Measurements from ENCODE around the gene ZNF124.

Gene ZNF124

DNA sequence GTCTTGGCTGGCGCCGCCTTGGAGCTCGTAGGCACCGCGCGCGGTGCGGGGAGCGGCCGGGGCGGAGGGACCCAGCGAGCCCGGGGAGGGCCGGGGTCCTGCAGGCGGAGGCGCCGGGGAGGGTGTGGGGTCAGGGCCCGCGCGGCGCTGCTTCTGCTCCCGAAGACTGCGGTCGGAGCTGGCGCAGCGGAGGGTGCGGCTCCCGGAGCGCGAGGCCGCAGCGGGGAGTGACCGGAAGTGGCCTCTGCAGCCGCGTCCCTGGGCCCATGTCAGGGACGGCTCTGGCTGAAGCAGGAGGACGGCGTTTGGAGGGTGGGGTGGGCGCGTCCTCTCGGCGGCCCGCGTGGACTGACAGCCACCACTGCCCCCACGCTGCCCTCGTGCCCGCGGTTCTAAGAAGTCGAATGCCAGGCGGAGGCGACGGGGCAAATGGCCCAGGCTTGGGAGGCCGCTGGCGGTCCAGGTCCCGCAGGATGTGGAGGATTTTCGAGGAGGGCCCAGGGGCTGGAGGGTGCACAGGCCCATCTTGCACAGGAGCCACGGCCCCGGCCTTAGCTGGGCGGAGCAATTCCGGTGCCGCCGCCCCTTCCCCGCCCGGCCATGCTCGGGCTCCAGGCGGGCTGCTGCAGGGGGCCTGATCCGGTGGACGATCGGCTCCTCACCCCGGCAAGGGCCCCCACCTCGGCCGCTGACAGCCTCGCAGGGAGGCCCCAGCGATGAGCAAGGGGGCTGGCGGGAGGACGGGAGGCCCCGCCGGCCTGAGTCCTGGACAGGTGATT is 59.9 kb downstream of the ZNF124 start:
- DNase-seq: peak; percentile 15

DNA sequence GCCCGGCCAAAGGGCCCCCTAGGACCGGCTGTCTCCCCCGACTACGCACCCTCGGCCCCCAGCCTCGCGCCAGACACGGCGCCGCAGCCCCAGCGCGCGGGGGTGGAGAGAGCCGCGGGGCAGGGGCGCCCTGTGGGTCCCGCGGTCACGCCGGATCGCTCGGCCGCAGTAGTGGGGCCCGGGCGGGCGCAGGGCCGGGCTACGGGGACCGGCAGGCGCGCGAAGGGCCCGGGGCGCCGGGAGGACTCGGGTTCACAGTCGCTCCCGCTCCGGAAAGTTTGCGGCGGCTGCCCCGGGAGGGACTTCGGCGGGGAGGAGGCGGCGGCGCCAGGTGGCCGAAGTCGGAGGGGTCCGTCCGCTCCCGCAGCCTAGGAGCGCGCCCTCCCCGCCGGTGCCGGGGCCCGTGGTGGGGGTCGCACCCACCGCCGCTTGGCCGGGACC is 60.5 kb downstream of the ZNF124 start:
- peak; percentile 5 for DNase-seq

DNA sequence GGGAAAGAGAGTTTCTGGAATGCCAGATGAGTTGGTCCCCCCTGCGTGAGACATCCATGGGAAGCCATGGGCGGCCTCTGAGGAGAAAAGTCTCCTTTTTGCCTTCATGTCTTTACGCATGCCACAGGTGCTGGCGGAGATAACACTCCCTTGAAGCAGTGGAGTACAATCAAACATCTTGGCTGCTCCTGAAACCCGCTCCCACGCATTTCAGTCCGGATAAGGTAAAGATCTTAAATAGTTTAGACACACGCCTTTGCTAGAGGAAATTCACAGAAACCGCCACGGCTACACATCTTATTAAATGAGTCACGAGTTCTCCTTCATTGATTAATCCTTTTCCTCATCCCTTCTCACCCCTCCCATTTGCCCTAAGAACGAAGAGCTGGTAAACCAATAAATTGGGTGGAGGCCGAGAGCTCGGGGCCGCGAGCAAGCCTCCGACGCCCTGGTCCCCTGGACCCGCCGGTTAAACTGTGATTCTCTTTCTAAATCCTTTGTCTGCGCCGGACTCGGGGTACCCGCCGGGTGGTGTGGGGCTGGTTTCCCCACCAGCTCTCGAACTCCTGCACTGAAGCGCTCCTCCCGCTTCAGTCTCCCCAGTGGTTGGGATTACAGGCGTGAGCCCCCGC is 61.1 kb downstream of the ZNF124 start:
- DNase-seq: peak; percentile 9

DNA sequence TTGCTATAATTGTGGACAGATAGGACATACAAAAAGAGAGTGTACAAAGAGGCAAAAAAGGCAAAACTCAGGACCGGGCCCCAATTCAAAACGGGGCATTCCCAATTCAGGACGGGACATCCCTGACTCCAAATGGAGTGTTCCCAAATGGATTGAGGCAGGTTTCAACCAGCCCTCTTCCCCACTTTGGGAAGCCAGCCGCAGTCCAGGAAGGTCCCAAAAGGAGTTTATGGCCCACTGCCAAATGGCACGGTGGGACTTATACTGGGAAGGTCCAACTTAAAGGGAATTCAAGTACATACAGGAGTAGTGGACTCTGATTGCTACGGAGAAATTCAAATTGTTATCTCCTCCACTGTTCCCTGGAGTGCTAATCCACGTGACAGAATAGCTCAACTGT is 64.1 kb downstream of the ZNF124 start:
- no peak for DNase-seq

DNA sequence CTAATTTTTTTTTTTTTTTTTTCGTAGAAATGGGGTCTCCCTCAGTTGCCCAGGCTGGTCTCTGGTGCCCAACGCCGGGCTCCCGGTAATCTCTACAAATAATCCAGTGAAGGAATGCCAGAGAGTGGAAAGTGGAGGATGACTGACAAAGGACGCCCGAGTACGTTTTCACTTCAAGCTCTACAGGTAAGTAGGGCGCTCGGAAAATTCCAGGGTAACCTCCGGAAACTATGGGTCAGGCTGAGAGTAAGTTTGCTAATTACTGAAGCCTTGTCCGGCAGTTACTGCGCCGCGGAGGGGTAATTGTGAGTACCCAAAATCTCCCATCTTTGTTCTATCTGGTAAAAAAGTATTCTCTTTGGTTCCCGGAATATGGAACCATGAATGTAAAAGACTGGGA is 65.9 kb downstream of the ZNF124 start:
- DNase-seq: no peak
